GM19351 (cell line): ENCODE measurements around the gene PLCB1.
"Not testable (repeated sequence)": the region's sequence is repeated elsewhere in the genome, so short reads cannot be mapped to it uniquely, and the experiment has no call there.

Experiments used
- ATAC-seq: cut with Tn5 transposase; IDR thresholded peaks from one replicate; pipeline ENCODE4 v1.9.1; 2021; ENCODE audit warnings: mild to moderate bottlenecking, moderate library complexity; ENCODE audit not compliant: unreplicated experiment

Gene PLCB1

GRCh38 chr20:8155229-8155628 lies 23.2 kb downstream of the PLCB1 start:
- no peak for ATAC-seq

- ATAC-seq, result no peak
These were observed 23.7 kb downstream of the PLCB1 start for GRCh38 chr20:8155812-8156211.

GRCh38 chr20:8156235-8157079 lies 24.4 kb downstream of the PLCB1 start:
- ATAC-seq, result peak; percentile 77

GRCh38 chr20:8159217-8159616 lies 27.2 kb downstream of the PLCB1 start:
- not testable (repeated sequence) for ATAC-seq

- no peak for ATAC-seq
These were observed 29.4 kb downstream of the PLCB1 start for GRCh38 chr20:8161264-8162071.

- ATAC-seq, result no peak
These were observed 30.5 kb downstream of the PLCB1 start for GRCh38 chr20:8162610-8163009.

- no peak for ATAC-seq
These were observed 31.5 kb downstream of the PLCB1 start for GRCh38 chr20:8163543-8163942.

- ATAC-seq, result no peak
These were observed 34.7 kb downstream of the PLCB1 start for GRCh38 chr20:8166730-8167129.

GRCh38 chr20:8168785-8169288 lies 36.8 kb downstream of the PLCB1 start:
- no peak for ATAC-seq

GRCh38 chr20:8170921-8171320 lies 38.9 kb downstream of the PLCB1 start:
- ATAC-seq, result no peak

GRCh38 chr20:8172191-8172590 lies 40.1 kb downstream of the PLCB1 start:
- ATAC-seq, result no peak

GRCh38 chr20:8175741-8176675 lies 43.9 kb downstream of the PLCB1 start:
- no peak for ATAC-seq

GRCh38 chr20:8183526-8183925 lies 51.5 kb downstream of the PLCB1 start:
- ATAC-seq, result no peak

GRCh38 chr20:8187740-8188139 lies 55.7 kb downstream of the PLCB1 start:
- ATAC-seq, result no peak

- no peak for ATAC-seq
These were observed 58.2 kb downstream of the PLCB1 start for GRCh38 chr20:8190043-8190880.

GRCh38 chr20:8194721-8195120 lies 62.7 kb downstream of the PLCB1 start:
- ATAC-seq, result no peak

GRCh38 chr20:8196096-8196495 lies 64.0 kb downstream of the PLCB1 start:
- ATAC-seq, result no peak

GRCh38 chr20:8200220-8200619 lies 68.2 kb downstream of the PLCB1 start:
- ATAC-seq, result no peak

GRCh38 chr20:8203366-8203765 lies 71.3 kb downstream of the PLCB1 start:
- ATAC-seq, result no peak

GRCh38 chr20:8205996-8206395 lies 73.9 kb downstream of the PLCB1 start:
- no peak for ATAC-seq
